ENCODE measurements around the gene ZNF695.
"Not testable (repeated sequence)": the region's sequence is repeated elsewhere in the genome, so short reads cannot be mapped to it uniquely, and the experiment has no call there.

The ZNF695 gene

DNA sequence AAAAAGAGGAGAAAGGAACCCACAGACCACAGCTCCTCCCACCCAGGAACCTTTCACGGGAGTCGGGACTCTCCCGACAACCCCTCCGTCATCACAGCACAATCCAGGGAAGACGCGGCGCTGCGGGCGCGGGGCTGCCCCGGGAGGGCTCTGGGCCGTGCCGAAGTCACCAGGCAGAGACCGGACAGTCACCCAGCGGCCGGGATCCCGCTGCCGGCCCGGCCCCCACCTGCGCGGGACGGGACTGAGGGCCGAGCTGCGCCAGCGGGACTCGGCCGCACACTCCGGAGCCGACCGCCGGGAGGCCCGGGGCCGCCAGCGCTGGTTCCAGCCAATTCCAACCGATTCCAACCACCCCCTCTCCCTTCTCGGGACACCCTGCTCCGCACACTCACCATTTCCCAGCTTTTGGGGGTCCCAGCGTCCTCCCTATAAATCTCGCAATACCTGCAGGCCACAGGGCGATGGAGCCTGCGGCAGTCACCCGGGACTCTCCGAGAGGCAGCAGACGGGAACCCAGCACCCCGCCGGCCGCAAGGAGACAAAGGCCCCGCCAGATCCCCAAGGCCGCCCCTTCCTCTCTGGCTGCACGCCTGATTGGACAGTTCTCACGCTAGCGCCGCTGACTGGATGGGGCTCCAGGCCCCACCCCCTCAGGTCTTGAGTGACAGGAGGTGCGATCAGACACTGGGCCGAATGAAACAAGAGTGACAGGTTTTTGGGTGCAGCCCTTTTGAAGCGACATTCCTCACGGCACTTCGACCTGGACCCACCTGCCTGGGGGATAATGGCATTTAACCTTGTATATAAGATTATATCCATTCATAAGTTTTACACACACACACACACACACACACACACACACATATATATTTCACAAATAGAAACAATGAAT is at the start of gene ZNF695:
TSS of gene ZNF695 (minus strand) at position 547 of the 895 bp plus-strand sequence. CDS start at position 398, 149 bp downstream.
- DNase-seq (ENCODE audit: low spot score) = peak; percentile 99

DNA sequence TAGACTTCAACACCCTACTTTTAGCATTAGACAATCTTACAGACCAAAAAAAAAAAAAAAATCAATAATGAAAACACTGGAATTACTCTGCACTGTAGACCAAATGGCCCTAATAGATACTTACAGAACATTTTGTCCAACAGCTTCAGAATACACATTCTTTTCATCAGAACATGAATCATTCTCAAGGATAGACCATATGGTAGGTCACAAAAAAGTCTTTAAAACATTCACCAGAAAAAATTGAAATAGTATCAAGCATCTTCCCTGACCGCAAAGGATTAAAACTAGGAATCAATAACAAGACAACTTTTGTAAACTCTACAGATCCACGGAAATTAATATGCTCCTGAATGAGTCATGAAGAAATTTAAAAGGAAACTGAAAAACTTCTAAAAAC is 48.2 kb upstream of the ZNF695 start:
- DNase-seq (ENCODE audit: low spot score) = no peak

DNA sequence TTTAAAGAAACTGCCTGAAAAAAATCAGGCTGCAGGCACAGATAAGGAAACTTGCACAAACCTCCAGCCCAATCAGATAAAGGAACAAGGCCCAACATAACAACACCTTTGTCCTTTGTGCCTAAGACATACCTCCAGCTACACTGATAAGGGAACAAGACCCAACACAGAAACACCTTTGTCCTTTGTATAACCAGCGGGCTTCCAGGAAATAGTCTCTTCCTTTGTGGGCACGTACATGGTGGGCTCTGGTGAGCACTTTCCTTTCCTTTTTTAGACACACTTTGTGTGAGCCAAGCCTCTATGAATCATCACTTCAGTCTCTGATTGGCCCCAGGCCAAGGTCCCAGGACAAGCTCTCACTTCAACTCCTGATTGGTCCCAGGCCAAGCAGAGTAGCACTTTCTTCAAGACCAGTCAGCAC is 47.1 kb upstream of the ZNF695 start:
- DNase-seq (ENCODE audit: low spot score) = no peak

DNA sequence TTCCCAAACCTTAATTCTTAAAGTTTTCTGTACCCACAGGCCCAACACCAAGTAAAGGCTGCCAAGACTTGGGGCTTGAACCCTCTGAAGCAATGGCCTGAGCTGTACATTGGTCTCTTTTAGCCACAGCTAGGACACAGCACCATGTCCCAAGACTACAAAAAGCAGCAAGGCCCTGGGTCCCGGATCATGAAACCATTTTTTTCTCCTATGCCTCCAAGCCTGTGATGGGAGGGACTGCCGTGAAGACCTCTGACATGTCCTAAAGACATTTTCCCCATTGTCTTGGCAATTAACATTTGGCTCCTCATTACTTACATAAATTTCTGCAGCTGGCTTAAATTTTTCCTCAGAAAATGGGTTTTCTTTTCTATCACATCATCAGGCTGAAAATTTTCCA is 39.8 kb upstream of the ZNF695 start:
- no peak for DNase-seq (ENCODE audit: low spot score)

DNA sequence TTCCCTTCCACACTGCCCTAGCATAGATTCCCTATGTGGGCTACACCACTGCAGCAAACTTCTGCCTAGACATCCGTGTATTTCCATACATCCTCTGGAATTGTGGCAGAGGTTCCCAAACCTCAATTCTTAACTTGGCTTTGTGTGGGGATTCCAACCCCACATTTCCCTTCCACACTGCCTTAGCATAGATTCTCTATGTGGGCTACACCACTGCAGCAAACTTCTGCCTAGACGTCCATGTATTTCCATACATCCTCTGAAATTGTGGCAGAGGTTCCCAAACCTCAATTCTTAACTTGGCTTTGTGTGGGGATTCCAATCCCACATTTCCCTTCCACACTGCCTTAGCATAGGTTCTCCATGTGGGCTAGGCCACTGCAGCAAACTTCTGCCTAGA is 39.4 kb upstream of the ZNF695 start:
- DNase-seq (ENCODE audit: low spot score) = no peak

DNA sequence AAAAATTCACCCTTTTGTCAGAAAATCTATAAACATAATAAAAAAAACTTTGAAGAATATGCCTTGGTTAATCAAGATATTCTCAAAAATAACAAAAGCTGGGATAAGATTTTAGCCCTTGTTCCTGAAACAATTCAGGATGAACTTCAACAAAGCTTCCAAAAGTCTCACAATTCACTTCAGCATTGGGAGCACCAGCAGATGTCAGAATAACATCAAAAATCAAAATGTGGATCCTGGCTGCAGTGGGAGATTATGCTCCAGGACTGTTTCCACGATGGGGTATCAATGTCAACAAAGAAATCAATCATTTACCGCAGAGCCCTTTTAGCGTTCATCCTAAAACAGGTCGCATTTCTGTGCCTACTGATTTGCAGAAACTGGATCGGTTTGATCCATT is 35.5 kb upstream of the ZNF695 start:
- no peak for DNase-seq (ENCODE audit: low spot score)

DNA sequence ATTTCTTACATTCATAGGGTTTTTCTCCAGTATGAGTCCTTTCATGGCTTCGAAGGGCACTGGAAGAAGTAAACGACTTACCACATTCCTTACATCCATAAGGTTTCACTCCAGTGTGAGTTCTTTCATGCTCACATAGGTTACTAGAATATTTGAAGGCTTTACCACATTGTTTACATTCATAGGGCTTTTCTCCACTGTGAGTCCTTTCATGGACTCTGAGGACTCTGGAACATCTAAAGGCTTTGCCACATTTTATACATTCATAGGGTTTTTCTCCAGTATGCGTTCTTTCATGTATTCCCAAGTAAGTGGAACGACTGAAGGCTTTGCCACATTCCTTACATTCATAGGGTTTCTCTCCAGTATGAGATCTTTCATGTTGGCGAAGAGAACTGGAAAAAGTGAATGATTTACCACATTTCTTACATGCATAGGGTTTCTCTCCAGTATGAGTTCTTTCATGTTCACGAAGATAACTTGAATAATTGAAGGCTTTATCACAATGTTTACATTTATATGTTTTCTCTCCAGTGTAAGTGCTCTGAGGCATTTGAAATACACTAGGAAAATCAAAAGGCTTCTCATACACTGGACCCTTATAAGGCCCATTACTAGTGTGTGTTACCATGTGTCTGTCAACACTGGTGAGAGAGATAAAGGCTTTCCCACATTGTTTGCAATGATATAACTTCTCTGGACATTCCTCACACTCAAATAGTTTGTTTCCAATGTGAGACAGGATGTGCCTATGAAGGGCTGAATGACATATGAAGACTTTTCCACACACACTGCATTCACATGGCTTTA is 29.9 kb upstream of the ZNF695 start:
- DNase-seq (ENCODE audit: low spot score) = no peak

DNA sequence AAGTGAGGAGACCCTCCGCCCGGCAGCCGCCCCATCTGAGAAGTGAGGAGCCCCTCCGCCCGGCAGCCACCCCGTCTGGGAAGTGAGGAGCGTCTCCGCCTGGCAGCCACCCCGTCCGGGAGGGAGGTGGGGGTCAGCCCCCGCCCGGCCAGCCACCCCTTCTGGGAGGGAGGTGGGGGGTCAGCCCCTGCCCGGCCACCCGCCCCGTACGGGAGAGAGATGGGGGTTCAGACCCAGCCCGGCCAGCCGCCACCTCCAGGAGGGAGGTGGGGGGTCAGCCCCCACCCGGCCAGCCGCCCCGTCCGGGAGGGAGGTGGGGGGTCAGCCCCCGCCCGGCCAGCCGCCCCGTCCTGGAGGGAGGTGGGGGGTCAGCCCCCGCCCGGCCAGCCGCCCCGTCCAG is 24.4 kb upstream of the ZNF695 start:
- not testable (repeated sequence) for DNase-seq (ENCODE audit: low spot score)

DNA sequence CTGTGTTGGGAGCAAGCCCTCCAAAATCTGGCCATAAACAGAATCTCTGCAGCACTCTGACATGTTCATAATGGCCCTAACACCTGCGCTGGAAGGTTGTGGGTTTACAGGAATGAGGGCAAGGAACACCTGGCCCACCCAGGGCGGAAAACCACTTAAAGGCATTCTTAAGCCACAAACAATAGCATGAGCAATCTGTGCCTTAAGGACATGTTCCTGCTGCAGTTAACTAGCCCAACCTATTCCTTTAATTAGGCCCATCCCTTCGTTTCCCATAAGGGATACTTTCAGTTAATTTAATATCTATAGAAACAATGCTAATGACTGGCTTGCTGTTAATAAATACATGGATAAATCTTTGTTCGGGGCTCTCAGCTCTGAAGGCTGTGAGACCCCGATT is 16.8 kb upstream of the ZNF695 start:
- not testable (repeated sequence) for DNase-seq (ENCODE audit: low spot score)

DNA sequence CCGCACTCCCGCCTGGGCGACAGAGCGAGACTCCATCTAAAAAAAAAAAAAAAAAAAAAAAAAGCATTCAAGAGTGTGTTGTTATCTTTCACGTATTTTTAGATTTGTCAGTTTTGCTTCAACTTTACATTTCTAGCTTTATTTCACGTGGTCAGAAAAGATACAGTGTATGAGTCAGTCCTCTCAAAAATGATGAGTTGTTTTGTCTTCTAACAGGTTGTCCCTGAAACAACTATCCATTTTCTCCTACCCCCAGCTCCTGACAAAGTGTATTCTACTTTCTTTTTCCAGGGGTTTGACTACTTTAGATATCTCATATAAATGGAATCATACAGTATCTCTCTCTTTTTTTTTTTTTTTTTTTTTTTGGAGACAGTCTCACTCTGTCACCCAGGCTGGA is 5.5 kb upstream of the ZNF695 start:
- no peak for DNase-seq (ENCODE audit: low spot score)

DNA sequence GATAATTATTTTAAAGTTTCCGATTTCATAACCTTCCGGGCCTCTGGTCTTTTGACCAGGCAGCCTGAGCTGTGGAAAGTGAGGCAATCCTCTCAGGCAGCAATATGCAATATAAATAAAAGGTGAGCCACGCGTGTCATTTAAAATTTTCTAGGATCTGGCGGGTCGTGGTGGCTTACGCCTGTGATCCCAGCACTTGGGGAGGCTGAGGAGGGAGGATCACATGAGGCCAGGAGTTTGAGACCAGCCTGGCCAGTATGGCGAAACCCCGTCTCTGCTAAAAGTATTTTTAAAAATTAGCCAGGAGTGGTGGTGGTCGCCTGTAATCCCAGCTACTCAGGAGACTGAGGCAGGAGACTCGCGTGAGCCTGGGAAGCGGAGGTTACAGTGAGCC is 546 bp upstream of the ZNF695 start:
- no peak for DNase-seq (ENCODE audit: low spot score)

DNA sequence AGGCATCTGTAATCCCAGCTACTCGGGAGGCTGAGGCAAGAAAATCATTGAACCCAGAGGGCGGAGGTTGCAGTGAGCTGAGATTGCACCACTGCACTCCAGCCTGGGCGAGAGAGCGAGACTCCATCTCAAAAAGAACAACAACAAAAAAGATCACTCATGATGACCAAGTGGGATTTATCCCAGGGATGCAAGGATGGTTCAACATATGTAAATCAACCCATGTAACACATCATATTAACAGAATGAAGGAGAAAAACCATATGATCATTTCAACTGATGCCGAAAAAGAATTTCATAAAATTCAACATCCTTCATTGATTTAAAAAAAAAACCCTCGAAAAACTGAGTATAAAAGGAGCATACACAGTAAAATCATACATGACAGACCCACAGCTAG is 3.8 kb downstream of the ZNF695 start:
- DNase-seq (ENCODE audit: low spot score) = not testable (repeated sequence)

DNA sequence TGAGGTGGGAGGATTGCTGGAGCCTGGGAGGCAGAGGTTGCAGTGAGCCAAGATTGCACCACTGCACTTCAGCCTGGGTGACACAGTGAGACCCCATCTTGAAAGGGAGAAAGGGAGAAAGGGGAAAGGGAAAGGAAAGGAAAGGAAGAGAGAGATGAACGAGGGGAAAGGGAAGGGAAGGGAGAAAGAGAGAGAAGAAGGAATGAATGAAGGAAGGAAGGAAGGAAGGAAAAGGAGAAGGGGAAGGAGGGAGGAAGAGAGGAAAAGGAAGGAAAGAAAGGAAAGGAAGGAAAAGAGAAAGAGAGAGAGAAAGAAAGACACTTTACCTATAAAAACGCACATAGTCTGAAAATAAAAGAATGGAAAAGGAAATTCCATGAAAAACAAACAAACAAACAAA is 18.0 kb downstream of the ZNF695 start:
- DNase-seq (ENCODE audit: low spot score) = no peak

DNA sequence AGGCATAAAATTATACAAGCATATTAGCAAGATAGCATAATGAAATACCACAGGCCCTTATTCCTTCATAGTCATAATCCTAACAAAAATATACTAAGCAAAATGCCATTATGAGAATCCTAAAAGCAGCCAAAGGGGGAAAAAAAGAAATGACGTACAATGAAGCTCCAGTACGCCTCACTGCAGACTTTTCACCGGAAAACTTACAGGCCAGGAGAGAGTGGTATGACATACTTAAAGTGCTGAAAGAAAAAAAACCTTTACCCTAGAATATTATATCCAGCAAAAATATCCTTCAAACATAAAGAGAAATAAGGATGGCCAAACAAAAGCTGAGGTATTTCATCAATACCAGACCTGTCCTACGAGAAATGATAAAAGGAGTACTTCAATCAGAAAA is 19.5 kb downstream of the ZNF695 start:
- DNase-seq (ENCODE audit: low spot score) = no peak

DNA sequence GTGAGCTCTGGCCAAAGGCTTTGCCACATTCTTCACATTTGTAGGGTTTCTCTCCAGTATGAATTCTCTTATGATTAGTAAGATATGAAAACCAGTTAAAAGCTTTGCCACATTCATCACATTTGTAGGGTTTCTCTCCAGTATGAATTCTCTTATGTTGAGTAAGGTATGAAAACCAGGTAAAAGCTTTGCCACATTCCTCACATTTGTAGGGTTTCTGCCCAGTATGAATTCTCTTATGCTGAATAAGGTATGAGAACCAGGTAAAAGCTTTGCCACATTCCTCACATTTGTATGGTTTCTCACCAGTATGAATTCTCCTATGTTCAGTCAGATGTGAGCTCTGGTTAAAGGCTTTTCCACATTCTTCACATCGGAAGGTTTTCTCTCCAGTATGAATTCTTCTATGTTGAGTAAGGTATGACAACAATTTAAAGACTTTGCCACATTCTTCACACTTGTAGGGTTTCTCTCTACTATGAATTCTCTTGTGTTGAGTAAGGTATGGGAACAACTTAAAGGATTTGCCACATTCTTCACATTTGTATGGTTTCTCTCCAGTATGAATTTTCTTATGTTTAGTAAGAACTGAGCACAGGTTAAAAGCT is 20.7 kb downstream of the ZNF695 start:
- no peak for DNase-seq (ENCODE audit: low spot score)

DNA sequence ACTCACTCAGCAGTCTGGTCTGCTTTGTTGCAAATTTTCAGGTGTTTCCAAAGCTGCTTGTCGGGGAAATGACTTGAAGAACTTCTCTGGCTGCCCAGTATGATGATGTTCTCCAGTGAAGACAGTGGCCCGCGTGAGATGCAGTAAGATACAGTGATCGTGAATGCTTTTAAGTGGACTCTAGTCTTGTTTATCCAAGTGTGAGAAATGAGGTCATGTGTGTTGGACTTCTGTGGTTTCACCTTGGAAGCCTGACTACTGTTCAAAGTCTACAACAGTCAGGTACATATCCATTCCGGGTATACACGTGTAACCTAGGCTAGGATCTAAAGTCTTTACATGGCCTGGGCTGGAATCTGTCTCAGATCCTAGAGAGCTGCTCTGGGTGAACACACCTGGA is 29.1 kb downstream of the ZNF695 start:
- DNase-seq (ENCODE audit: low spot score) = no peak

DNA sequence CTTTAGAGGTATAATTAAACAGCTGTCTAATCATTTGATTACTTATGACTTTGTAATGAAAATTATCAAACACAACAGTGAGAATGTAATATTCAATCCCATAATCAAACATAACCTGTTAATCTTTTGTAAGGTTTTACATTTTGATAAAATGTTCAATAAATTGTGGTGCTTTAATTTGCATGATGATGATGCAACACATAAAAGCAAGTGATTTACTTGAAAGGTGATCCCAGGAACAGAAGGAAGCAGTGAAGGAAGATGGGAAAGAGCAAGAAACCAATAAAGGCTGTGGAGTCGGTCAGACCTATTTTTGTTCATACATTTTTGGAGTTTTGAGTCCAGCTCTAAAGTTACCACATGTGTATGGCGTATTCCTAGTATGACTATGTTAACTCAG is 29.6 kb downstream of the ZNF695 start:
- no peak for DNase-seq (ENCODE audit: low spot score)

DNA sequence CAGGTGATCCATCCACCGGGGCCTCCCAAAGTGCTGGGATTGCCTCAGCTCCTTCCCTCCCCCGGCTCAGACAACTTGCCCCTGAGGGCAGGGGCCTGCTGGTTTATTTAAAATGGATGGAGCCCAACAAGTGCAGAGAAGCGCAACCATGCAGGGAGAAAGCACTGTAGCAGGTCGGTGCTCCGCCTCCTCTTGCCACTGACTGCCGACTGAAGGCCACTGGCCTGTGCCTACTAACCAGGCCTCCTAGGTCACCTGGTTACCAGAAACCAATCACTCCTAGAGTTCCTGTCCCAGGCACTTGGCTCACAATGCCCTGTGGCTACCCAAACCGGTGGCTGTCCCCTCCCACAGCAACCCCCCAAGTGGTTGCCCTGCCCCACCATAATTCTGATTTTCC is 35.9 kb downstream of the ZNF695 start:
- no peak for DNase-seq (ENCODE audit: low spot score)

DNA sequence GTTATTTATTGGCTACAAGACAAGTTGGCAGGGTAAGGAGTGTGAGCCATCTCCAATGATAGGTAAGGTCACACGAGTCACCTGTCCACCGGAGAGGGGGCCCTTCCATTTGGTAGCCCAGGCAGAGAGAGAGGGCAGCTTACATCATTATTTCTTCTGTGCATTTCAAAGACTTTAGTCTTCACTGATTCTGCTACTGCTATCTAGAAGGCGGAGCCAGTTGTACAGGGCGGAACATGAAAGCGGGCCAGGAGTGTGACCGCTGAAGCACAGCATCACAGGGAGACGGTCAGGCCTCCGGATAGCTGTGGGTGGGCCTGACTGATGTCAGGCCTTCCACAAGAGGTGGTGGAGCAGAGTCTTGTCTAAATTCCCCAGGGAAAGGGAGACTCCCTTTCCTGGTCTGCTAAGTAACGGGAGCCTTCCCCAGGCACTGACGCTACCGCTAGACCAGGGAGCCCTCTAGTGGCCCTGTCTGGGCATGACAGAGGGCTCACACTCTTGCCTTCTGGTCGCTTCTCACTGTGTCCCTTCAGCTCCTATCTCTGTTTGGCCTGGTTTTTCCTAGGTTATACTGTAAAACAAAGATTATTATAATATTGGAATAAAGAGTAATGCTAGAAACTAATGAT is 36.7 kb downstream of the ZNF695 start:
- no peak for DNase-seq (ENCODE audit: low spot score)

DNA sequence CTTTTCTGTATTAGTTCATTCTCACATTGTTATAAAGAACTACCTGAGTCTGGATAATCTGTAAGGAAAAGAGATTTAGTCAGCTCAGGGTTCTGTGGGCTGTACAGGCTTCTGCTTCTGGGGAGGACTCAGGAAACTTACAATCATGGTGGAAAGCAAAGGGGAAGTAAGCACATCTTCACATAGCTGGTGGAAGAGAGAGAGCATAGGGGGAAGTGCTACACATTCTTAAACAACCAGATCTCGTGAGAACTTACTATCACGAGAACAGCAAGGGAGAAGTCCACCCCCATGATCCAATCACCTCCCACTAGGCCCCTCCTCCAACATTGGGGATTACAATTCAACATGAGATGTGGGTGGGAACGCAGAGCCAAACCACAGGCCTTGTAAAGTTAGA is 38.2 kb downstream of the ZNF695 start:
- DNase-seq (ENCODE audit: low spot score) = no peak

DNA sequence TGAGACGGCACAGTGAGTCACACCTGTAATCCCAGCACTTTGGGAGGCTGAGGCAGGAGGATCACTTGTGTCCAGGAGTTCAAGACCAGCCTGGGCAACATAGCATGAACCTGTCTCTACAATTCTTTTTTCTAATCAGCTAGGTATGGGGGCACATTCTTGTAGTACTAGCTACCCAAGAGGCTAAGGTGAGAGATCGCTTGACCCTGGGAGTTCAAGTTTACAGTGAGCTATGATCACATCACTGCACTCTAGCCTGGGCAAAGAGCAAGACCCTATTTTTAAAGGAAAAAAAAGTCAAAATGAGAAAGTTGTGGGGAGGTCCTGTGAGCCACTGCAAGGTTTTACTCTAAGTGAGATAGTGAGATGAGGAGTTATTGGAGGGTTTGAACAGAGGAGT is 41.4 kb downstream of the ZNF695 start:
- DNase-seq (ENCODE audit: low spot score) = no peak

DNA sequence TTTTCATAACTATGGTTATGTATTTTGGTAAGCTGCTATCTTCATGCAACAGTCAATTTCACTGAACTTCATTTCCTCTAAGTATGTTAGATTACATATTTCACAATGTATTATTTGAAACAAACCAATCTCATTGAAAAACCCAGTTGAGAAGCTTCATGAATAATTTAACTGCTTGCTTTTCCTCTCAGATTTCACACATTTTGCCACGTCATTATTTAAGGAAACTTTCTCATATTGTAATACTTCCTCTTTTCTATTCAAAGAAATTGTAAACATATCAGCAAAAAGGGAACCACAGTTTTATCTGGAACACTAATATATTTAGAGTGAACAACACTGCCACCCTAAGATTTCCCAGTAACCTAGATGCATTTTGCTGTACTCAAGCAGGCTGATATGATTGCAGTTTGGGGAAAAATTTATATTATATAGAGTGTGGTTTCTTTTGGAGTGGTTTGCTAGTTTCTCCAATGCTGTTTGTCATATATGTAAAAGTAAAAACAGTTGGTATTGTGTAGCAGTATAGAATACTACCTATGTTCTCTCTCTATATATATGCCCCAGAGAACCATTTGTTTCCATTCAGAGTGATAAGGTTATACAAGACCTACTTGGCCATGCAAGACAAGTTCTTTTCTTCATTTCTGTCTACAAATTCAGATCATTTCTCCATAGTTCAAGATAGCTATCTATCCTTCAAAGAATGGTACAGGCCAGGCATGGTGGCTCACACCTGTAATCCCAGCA is 47.7 kb downstream of the ZNF695 start:
- DNase-seq (ENCODE audit: low spot score) = no peak
